Body of pancreas (tissue), 4 donors: ENCODE data around the gene COQ5. TPM values are rescaled to one million over a fixed set of nuclear protein-coding genes. Genes with fewer than 3 reads are reported as not detected.
A peak's percentile ranks its signal among the peaks of the same experiment; 100 is the strongest.

Experiments used
- ATAC-seq: fragments of 150-250 bp; one replicate; pipeline ENCODE4 v1.9.1; 2016
- DNase-seq, 4 donors: peaks; one replicate each; pipeline ENCODE4 v3.0.0-alpha.2; 2019
- H3K27ac ChIP-seq, 4 donors: fragments of 200-600 bp; sonication (generic); 1 replicate in 3 of 4; 2 replicates in 1 of 4; pipeline versions ENCODE4 v1.5.1 to v1.6.1; 2016 to 2019; ENCODE audit warnings: mild to moderate bottlenecking in 1 of 4, mixed read lengths in 1 of 4, moderate library complexity in 1 of 4
- H3K27me3 ChIP-seq, 2 donors: fragments of 200-600 bp; sonication (generic); one replicate each; pipeline ENCODE4 v1.6.0; 2016; ENCODE audit warnings: mild to moderate bottlenecking in 1 of 2
- H3K36me3 ChIP-seq, 2 donors: fragments of 200-600 bp; sonication (generic); replicated peaks in 1 of 2; 2 replicates each; pipeline ENCODE4 v1.5.1; 2016; ENCODE audit warnings: low read depth in 2 of 2; ENCODE audit not compliant: insufficient read depth in 1 of 2
- H3K4me1 ChIP-seq: fragments of 200-600 bp; sonication (generic); one replicate; pipeline ENCODE4 v1.6.0; 2016
- H3K4me3 ChIP-seq, 2 donors: fragments of 200-600 bp; sonication (generic); 1 replicate in 1 of 2; 2 replicates in 1 of 2; pipeline ENCODE4 v1.5.1; 2016 to 2019
- H3K9me3 ChIP-seq, 3 donors: fragments of 200-600 bp; sonication (generic); 1 replicate in 2 of 3; 2 replicates in 1 of 3; pipeline ENCODE4 v1.5.1; 2016
- CTCF ChIP-seq, 7 experiments: fragments of 450-650 bp in 4 of 7; fragments of 200-600 bp in 3 of 7; sonication (generic) in 3 of 7; IDR thresholded peaks; one replicate each; pipeline ENCODE4 v1.5.1; 2016 to 2019; ENCODE audit warnings: antibody characterized with exemption in 7 of 7
- POLR2A ChIP-seq, 3 donors: fragments of 450-650 bp; IDR thresholded peaks; one replicate each; pipeline ENCODE4 v1.6.1; 2016; ENCODE audit warnings: antibody characterized with exemption in 3 of 3, mild to moderate bottlenecking in 2 of 3
- WGBS, 2 donors: methylation state at CpG; one replicate each; pipeline ENCODE4 v1.1.5; 2017; 5-methylcytosine and 5-hydroxymethylcytosine counted together
- intact Hi-C: fragments of 100-400 bp; cut with DNase I; formaldehyde crosslinking; loops from one replicate; pipeline ENCODE4 v1.15.1; 2023
- total RNA-seq, 2 donors: library from RNA; depleted of rRNA; stranded (reverse); fragments of >200 nt; gene quantifications; one replicate each; pipeline ENCODE4 v1.1.0, GENCODE V29; 2016

The COQ5 gene
- total RNA-seq, 2 donors from 2014 or later = 9.6 to 24.1 TPM

GRCh38 chr12:120538281-120539156 is 9.6 kb upstream of the COQ5 start:
- no peak overlapping the region for H3K4me3 ChIP-seq
- no peaks in the 10 kb centered on the region for H3K36me3 ChIP-seq
- peaks cover 75% of the 10 kb centered on the region for H3K4me1 ChIP-seq
- ATAC-seq (peak; percentile 54), DNase-seq (peak; percentile 63 to 79 (median 72))
- WGBS, 2 donors = 3 to 6% methylated on average over 6 of the region's 6 CpGs
- TF ChIP-seq CTCF (IDR thresholded peaks at IDR 0.05) = no peak
- no peak for TF ChIP-seq POLR2A (IDR thresholded peaks at IDR 0.05)
- peak overlapping the region; percentile 7 to 94 (median 81) for H3K27ac ChIP-seq
- H3K9me3 ChIP-seq = no peaks in the 10 kb centered on the region
- H3K27me3 ChIP-seq = no peaks in the 10 kb centered on the region
- intact Hi-C loops = no loop called here

- no peak overlapping the region for H3K4me3 ChIP-seq
- no peak for ATAC-seq
These were observed 8.9 kb upstream of the COQ5 start for GRCh38 chr12:120537856-120538220.

GRCh38 chr12:120536064-120536791 is 7.3 kb upstream of the COQ5 start:
- peak overlapping the region in 1 of 2 donors; percentile 79 for H3K4me3 ChIP-seq
- 8 to 12% methylated on average over 13 of the region's 13 CpGs for WGBS, 2 donors
- peak overlapping the region in 3 of 4 donors; percentile 76 to 94 (median 86) for H3K27ac ChIP-seq
- DNase-seq (peak in 3 of 4 donors; percentile 25 to 50 (median 32)), ATAC-seq (no peak)
- TF ChIP-seq POLR2A (IDR thresholded peaks at IDR 0.05) (peak in 1 of 3 donors; percentile 7), CTCF (IDR thresholded peaks at IDR 0.05) (no peak)
- H3K36me3 ChIP-seq = no peaks in the 10 kb centered on the region
- H3K27me3 ChIP-seq = no peaks in the 10 kb centered on the region
- peaks cover 52% of the 10 kb centered on the region for H3K4me1 ChIP-seq
- H3K9me3 ChIP-seq = no peaks in the 10 kb centered on the region
- intact Hi-C loops = no loop called here

More at GRCh38 chr12:120537856-120538220, 8.9 kb upstream of the COQ5 start:
- Histone ChIP-seq H3K4me1 (peaks cover 68% of the 10 kb centered on the region), H3K36me3 (no peaks in the 10 kb centered on the region), H3K27ac (peak overlapping the region; percentile 7 to 94 (median 81)), H3K9me3 (no peaks in the 10 kb centered on the region), H3K27me3 (no peaks in the 10 kb centered on the region)
- intact Hi-C loops = no loop called here
- TF ChIP-seq CTCF (IDR thresholded peaks at IDR 0.05) = no peak
- TF ChIP-seq POLR2A (IDR thresholded peaks at IDR 0.05) = no peak
- 14 to 20% methylated on average over 4 of the region's 4 CpGs for WGBS, 2 donors
- no peak for DNase-seq

- H3K4me1 ChIP-seq = peaks cover 43% of the 10 kb centered on the region
- peak; percentile 46 to 59 (median 54) for DNase-seq
These were observed 6.0 kb upstream of the COQ5 start for GRCh38 chr12:120534703-120535655.

More at GRCh38 chr12:120534703-120535655, 6.0 kb upstream of the COQ5 start:
- peak; percentile 47 for ATAC-seq
- no peaks in the 10 kb centered on the region for H3K27me3 ChIP-seq
- 1 to 2% methylated on average over 14 to 52 of the region's 52 CpGs for WGBS, 2 donors
- intact Hi-C loops = no loop called here
- H3K36me3 ChIP-seq = no peaks in the 10 kb centered on the region
- H3K4me3 ChIP-seq = peak overlapping the region; percentile 74 to 79
- peak overlapping the region; percentile 86 to 94 (median 92) for H3K27ac ChIP-seq
- no peaks in the 10 kb centered on the region for H3K9me3 ChIP-seq
- TF ChIP-seq POLR2A (IDR thresholded peaks at IDR 0.05) (no peak), CTCF (IDR thresholded peaks at IDR 0.05) (peak in 1 of 7 experiments; percentile 6)
